ENCODE measurements around the gene SERPINH1.
"Not testable (repeated sequence)": the region's sequence is repeated elsewhere in the genome, so short reads cannot be mapped to it uniquely, and the experiment has no call there.

Gene SERPINH1

GRCh38 chr11:75578977-75579376, 16.9 kb downstream of the SERPINH1 start:
- DNase-seq, result no peak

DNA sequence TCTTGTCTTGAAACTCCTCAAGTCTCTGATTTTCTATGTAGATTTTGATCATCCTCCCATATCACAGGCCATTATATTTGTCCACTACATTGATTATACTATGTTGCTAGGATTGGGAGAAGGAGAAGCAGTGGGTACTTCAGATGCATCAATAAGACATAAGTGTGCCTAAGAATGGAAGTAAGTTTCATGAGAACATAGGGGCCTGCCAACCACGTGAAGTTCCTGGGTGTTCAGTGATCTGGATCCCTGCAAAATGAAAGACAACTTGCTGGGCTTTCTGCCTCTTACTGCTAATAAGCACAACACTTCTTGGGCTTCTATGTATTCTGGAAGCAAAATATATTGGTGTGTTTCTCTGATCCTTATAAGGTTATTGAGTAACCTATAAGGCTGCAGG, 17.8 kb downstream of the SERPINH1 start:
- DNase-seq, result no peak

GRCh38 chr11:75582506-75582894, 20.4 kb downstream of the SERPINH1 start:
- DNase-seq, result no peak

- peak; percentile 95 for DNase-seq
Measured at GRCh38 chr11:75582895-75583717, 21.1 kb downstream of the SERPINH1 start.

- peak; percentile 95 for DNase-seq
Measured at GRCh38 chr11:75583718-75584658, 21.9 kb downstream of the SERPINH1 start.

- DNase-seq, result not testable (repeated sequence)
Measured at GRCh38 chr11:75584659-75585292, 22.7 kb downstream of the SERPINH1 start.

GRCh38 chr11:75585293-75585670, 23.2 kb downstream of the SERPINH1 start:
- no peak for DNase-seq

DNA sequence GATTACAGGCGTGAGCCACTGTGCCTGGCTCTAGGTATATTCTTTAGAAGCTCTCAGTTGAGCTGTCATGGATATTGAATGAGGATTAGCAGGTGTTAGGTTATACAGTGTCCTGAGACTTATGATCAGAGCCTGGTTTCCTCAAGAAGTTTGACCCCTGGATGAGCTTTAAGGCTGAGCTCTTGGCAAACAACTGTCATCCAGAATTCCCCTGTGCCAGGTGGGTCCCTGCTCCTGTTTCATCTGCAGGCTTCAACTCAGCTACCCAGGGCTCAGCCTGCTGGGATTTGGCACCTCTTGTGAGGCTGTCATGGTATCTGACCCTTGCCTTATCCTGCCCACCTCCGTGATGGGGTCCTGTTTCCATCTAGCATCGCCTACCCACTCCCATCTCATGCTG, 24.3 kb downstream of the SERPINH1 start:
- DNase-seq, result no peak

- DNase-seq, result no peak
Measured at GRCh38 chr11:75588051-75588481, 26.0 kb downstream of the SERPINH1 start.

GRCh38 chr11:75589051-75589450, 27.0 kb downstream of the SERPINH1 start:
- no peak for DNase-seq

DNA sequence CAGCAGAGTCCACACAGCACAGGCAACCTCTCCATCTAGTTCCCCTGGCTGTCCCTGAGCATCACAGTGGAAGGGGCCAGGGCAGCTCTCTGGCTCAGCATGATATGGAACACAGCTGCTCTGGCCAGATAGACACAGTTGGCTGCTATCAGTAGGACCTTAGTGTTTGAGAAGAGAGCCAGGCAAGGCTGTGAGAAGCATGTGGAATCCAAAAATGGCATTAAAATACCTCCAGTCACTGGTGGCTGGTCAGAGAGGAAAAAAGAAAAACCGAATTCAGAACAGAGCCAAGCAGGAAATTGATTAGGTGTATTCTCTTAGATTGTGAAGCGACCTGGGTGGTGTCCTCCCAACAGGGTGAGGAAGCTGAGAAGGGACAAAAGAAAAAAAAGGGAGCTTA, 27.9 kb downstream of the SERPINH1 start:
- no peak for DNase-seq

DNA sequence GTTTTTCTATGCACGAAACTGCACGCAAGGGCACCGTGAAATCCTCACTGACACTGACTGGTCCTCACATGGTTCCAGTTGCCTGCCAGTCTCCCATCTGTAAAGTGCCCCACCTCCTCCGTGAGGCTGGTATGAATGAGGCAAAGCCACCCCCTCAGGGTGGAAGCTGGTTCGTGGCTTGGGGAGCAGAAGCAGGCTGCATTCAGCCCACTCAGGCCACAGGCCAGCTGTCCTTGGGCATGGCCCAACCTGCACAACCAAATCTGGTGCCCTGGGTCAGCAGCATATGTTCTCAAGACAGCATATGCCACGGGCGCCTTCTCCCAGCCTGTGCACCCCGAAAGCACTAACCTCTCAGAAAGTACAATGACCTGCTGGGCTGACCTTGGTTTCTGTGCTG, 29.3 kb downstream of the SERPINH1 start:
- DNase-seq, result no peak

DNA sequence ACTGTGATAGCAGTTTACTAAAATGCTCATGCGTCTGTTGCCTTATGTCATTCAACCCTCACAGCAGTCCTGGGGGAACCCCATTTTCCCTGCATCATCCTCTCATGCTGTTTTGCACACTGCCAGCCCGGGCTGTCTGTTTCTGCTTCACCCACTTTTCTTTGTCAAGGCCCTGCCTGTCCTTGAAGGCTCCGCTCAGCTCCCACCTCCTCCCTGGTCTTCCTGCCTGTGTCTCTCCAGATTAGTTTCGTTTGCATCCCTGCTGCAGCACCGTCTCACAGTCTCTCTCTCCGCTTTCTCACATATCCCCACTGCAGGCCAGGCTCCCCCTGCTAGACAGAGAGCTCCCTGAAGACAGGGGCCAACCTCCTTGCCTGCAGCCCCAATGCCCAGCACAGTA, 29.9 kb downstream of the SERPINH1 start:
- no peak for DNase-seq

DNA sequence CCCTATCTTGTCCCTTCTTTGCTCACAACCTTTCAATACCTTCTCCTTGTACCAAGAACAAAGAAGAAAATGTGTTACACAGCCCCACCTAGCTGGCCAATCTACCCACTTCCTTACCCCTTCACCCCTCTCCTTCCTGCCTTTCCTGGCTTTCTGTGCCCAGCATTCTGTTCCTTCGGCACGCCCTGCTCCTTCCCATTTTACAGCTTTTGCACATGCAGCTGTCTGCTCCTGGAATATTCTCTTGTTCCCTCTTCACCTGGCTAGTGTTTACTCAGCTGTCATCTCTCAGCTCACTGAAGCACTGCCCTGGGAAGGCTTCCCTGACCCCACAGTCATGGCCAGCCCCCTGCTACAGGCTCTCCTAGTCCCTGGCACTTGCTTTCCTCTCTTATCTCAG, 30.7 kb downstream of the SERPINH1 start:
- no peak for DNase-seq

- DNase-seq, result no peak
Measured at GRCh38 chr11:75593286-75593915, 31.3 kb downstream of the SERPINH1 start.

- DNase-seq, result no peak
Measured at GRCh38 chr11:75594211-75594610, 32.2 kb downstream of the SERPINH1 start.

GRCh38 chr11:75595429-75595828, 33.4 kb downstream of the SERPINH1 start:
- DNase-seq, result no peak

DNA sequence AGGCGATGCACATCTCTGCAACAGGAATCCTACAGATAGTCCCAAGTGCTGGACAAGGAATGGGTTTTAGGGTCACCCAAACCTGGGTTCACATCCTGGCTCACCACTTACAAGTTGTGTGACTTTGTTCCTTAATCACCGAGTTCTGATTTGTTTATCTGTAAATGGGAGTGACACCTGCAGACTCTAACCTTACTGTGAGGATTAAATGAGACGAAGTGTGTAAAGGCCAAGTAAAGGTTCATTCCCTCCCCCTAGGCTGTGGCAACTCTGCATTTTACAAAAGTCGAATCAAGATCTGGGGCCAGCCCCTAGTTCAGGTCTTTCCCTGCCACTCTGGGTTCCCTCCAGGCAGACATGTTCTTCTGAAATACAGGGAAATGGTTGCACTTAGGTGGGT, 34.9 kb downstream of the SERPINH1 start:
- DNase-seq, result no peak

DNA sequence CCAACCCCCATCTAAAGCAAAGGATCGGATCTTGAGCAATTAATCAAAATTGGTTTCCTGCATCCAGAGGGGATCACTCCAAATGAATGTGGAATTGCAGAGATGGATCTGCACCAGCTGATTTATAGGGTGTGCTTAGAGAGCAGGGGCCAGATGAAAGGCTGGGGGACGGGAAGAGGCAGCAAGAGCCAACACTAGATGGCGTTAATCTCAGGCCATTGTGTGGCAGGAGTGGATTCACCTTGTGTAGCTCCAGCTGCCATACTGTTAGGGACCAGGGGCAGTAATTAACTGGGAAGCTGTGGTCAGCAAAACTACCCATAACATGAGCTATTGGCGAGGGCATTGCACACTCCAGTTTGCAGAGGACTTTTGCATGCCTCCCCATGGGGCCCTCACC, 35.6 kb downstream of the SERPINH1 start:
- no peak for DNase-seq

DNA sequence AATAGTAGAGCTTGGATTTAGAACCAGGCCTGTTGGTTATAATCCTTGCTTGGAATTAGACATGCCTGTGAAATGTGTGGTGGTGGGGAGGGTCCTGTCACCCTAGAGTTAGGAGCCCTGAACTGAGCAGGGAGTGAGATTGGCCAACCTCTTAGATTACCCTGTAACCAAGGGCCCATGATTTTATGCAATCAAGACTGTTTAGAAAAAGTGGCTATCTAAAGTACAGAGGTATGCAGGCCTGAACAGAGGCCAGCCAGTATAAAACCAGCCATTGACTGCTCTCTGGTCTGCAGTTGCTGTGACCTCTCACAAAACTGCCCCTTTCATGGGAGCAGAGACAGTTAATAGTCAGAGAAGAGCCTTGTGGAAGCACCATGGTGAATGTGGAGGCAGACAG, 36.2 kb downstream of the SERPINH1 start:
- DNase-seq, result peak; percentile 0

- DNase-seq, result no peak
Measured at GRCh38 chr11:75598900-75599299, 36.8 kb downstream of the SERPINH1 start.

DNA sequence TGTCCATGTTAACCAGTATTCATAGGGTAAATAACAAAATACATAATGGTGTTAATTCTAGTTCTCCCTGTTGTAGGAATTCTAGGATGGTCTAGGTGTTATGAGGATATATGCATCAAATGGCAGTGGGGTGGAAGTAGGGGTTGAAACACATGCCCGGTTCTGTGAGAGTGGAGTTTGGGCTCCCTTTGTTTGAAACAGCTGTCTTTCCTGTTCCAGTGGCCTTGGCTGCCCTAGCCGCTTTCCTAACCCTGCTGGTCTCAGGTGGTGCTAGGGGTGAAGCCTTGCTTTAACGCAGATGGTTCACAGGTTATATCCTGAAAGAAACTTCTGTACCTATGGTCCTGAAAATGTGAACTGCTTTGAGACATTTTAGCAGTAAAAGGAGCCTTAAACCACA, 38.3 kb downstream of the SERPINH1 start:
- no peak for DNase-seq

- no peak for DNase-seq
Measured at GRCh38 chr11:75601494-75601893, 39.4 kb downstream of the SERPINH1 start.

Data from right hindlimb (tissue), 1 donor.